Measurements from ENCODE around the gene MAVS.

Gene MAVS

DNA sequence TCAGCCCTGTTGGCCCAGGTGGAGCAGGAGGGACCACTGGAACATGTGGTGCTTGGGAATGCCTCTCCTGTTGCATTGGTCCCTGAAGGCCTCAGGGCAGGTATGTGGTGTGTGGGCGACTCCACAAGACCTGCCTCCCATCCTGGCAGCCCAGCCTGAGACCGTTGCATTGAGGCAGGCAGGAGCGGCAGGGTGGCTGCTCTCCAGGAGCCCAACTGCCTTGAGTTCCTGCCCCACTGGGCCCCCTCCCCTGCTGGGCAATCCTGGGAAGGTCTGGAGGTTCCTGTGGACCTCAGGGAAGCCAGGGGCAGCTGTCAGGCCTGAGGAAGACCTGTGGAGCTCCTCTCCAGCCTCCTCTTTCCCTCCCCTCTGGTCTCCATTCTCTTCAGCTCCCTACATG is 19.8 kb downstream of the MAVS start:
- no peaks in the 10 kb centered on the region for H3K27me3 ChIP-seq (replicated peaks)
- peaks cover 61% of the 10 kb centered on the region for H3K36me3 ChIP-seq (replicated peaks)
- no peak overlapping the region for H3K4me3 ChIP-seq (ENCODE audit: low read depth, low read length)
- DNase-seq: no peak
- no peak overlapping the region for H3K27ac ChIP-seq
- in situ Hi-C loops (cut with HindIII; ENCODE audit: low pct_ligation_motif_present, low sequenced_read_pairs): no loop called here
- TF ChIP-seq, protein P1, sequence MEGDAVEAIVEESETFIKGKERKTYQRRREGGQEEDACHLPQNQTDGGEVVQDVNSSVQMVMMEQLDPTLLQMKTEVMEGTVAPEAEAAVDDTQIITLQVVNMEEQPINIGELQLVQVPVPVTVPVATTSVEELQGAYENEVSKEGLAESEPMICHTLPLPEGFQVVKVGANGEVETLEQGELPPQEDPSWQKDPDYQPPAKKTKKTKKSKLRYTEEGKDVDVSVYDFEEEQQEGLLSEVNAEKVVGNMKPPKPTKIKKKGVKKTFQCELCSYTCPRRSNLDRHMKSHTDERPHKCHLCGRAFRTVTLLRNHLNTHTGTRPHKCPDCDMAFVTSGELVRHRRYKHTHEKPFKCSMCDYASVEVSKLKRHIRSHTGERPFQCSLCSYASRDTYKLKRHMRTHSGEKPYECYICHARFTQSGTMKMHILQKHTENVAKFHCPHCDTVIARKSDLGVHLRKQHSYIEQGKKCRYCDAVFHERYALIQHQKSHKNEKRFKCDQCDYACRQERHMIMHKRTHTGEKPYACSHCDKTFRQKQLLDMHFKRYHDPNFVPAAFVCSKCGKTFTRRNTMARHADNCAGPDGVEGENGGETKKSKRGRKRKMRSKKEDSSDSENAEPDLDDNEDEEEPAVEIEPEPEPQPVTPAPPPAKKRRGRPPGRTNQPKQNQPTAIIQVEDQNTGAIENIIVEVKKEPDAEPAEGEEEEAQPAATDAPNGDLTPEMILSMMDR (IDR thresholded peaks at IDR 0.05; ENCODE audit: low read depth, low read length, missing control alignments): no peak

DNA sequence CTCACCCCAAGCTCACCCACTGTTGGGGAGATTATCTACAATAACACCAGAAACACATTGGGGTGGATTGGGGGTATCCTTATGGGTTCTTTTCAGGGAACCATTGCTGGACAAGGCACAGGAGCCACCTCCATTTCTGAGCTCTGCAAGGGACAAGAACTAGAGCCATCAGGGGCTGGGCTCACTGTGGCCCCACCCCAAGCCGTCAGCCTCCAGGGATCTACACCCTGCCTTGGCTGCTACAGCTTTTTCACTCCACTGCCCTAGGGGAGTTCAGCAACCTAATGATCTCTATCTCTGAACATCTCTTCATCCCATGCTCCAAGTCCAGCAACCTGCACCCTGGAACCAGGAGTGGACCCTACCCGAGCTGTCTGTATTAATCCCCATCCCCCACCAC is 21.2 kb downstream of the MAVS start:
- in situ Hi-C loops (cut with HindIII; ENCODE audit: low pct_ligation_motif_present, low sequenced_read_pairs): no loop called here
- no peak for DNase-seq
- peaks cover 47% of the 10 kb centered on the region for H3K36me3 ChIP-seq (replicated peaks)

GRCh38 chr20:3869839-3870634 is 23.4 kb downstream of the MAVS start:
- in situ Hi-C loops (cut with HindIII; ENCODE audit: low pct_ligation_motif_present, low sequenced_read_pairs): no loop called here
- DNase-seq: no peak
- peaks cover 30% of the 10 kb centered on the region for H3K36me3 ChIP-seq (replicated peaks)

More for the DNA sequence above, 21.2 kb downstream of the MAVS start:
- Histone ChIP-seq H3K27me3 (replicated peaks) (no peaks in the 10 kb centered on the region), H3K27ac (no peak overlapping the region), H3K4me3 (ENCODE audit: low read depth, low read length) (no peak overlapping the region)
- TF ChIP-seq, protein P1 (IDR thresholded peaks at IDR 0.05; ENCODE audit: low read depth, low read length, missing control alignments): no peak

GRCh38 chr20:3871550-3872265 is 25.1 kb downstream of the MAVS start:
- Histone ChIP-seq H3K27ac (no peak overlapping the region), H3K4me3 (ENCODE audit: low read depth, low read length) (no peak overlapping the region), H3K27me3 (replicated peaks) (no peaks in the 10 kb centered on the region), H3K36me3 (replicated peaks) (peaks cover 14% of the 10 kb centered on the region)
- DNase-seq: no peak
- TF ChIP-seq, protein P1 (IDR thresholded peaks at IDR 0.05; ENCODE audit: low read depth, low read length, missing control alignments): no peak
- in situ Hi-C loops (cut with HindIII; ENCODE audit: low pct_ligation_motif_present, low sequenced_read_pairs): no loop called here

More at GRCh38 chr20:3869839-3870634, 23.4 kb downstream of the MAVS start:
- Histone ChIP-seq H3K27me3 (replicated peaks) (no peaks in the 10 kb centered on the region), H3K27ac (no peak overlapping the region), H3K4me3 (ENCODE audit: low read depth, low read length) (no peak overlapping the region)
- TF ChIP-seq, protein P1 (IDR thresholded peaks at IDR 0.05; ENCODE audit: low read depth, low read length, missing control alignments): no peak

GRCh38 chr20:3873507-3873906 is 26.9 kb downstream of the MAVS start:
- TF ChIP-seq, protein P1 (IDR thresholded peaks at IDR 0.05; ENCODE audit: low read depth, low read length, missing control alignments): no peak
- in situ Hi-C loops (cut with HindIII; ENCODE audit: low pct_ligation_motif_present, low sequenced_read_pairs): no loop called here

More at GRCh38 chr20:3873507-3873906, 26.9 kb downstream of the MAVS start:
- H3K4me3 ChIP-seq (ENCODE audit: low read depth, low read length): no peak overlapping the region
- H3K27ac ChIP-seq: no peak overlapping the region
- no peak for DNase-seq
- H3K36me3 ChIP-seq (replicated peaks): peaks cover 11% of the 10 kb centered on the region
- no peaks in the 10 kb centered on the region for H3K27me3 ChIP-seq (replicated peaks)
